Astrocyte (in vitro differentiated cells and primary cell): ENCODE measurements around the gene UVRAG. TPM values are rescaled to one million over a fixed set of nuclear protein-coding genes. Genes with fewer than 3 reads are reported as not detected.
A peak's percentile ranks its signal among the peaks of the same experiment; 100 is the strongest.

Experiments
- DNase-seq: peaks from one replicate; pipeline ENCODE4 v3.0.0-alpha.2; 2010; ENCODE audit warnings: low read depth
- FAIRE-seq: peaks from 2 replicates; lab custom pipeline; 2011; peaks lifted over from hg19 to GRCh38; lab: Jason Lieb, UNC
- H2AFZ ChIP-seq: 2 replicates; pipeline ENCODE4 v1.6.0; 2012; ENCODE audit warnings: low read depth, low read length, inconsistent platforms
- H3K27ac ChIP-seq: 2 replicates; pipeline ENCODE4 v1.5.1; 2011; ENCODE audit warnings: low read depth, low read length, inconsistent platforms
- H3K27me3 ChIP-seq: 2 replicates; pipeline ENCODE4 v1.6.0; 2011; ENCODE audit warnings: low read length, inconsistent platforms; ENCODE audit not compliant: insufficient read depth
- H3K36me3 ChIP-seq: 2 replicates; pipeline ENCODE4 v1.5.1; 2011; ENCODE audit warnings: low read length, inconsistent platforms; ENCODE audit not compliant: insufficient read depth
- H3K4me1 ChIP-seq: 2 replicates; pipeline ENCODE4 v1.5.1; 2011; ENCODE audit warnings: low read length, inconsistent platforms; ENCODE audit not compliant: insufficient read depth
- H3K4me2 ChIP-seq: 2 replicates; pipeline ENCODE4 v1.6.0; 2012; ENCODE audit warnings: low read length, inconsistent platforms
- H3K4me3 ChIP-seq: 2 replicates; pipeline ENCODE4 v1.5.1; 2011; ENCODE audit warnings: low read depth, mild to moderate bottlenecking, low read length, inconsistent platforms; ENCODE audit not compliant: insufficient read depth
- H3K79me2 ChIP-seq: 2 replicates; pipeline ENCODE4 v1.6.0; 2012; ENCODE audit warnings: mild to moderate bottlenecking, low read length, inconsistent platforms; ENCODE audit not compliant: insufficient read depth
- H3K9ac ChIP-seq: 2 replicates; pipeline ENCODE4 v1.6.0; 2012; ENCODE audit warnings: mild to moderate bottlenecking, low read length, inconsistent platforms
- H3K9me3 ChIP-seq: 2 replicates; pipeline ENCODE4 v1.5.1; 2012; ENCODE audit warnings: low read depth, mild to moderate bottlenecking, low read length, inconsistent platforms; ENCODE audit not compliant: insufficient read depth
- H4K20me1 ChIP-seq: 2 replicates; pipeline ENCODE4 v1.6.0; 2012; ENCODE audit warnings: low read length, inconsistent platforms; ENCODE audit not compliant: insufficient read depth
- H3K27ac Mint-ChIP-seq: one replicate; pipeline ENCODE4 v1.8.0; 2021; ENCODE audit warnings: mild to moderate bottlenecking, mixed read lengths; ENCODE audit not compliant: unreplicated experiment
- H3K27me3 Mint-ChIP-seq: one replicate; pipeline ENCODE4 v1.8.0; 2021; ENCODE audit warnings: low read depth, mixed read lengths; ENCODE audit not compliant: unreplicated experiment
- H3K36me3 Mint-ChIP-seq: one replicate; pipeline ENCODE4 v1.8.0; 2021; ENCODE audit warnings: low read depth, mixed read lengths; ENCODE audit not compliant: unreplicated experiment
- H3K4me1 Mint-ChIP-seq: one replicate; pipeline ENCODE4 v1.8.0; 2021; ENCODE audit warnings: low read depth, mixed read lengths; ENCODE audit not compliant: unreplicated experiment
- H3K4me3 Mint-ChIP-seq: one replicate; pipeline ENCODE4 v1.8.0; 2021; ENCODE audit warnings: mild to moderate bottlenecking, moderate library complexity, mixed read lengths; ENCODE audit not compliant: unreplicated experiment
- H3K9me3 Mint-ChIP-seq: one replicate; pipeline ENCODE4 v1.8.0; 2021; ENCODE audit warnings: mild to moderate bottlenecking, mixed read lengths; ENCODE audit not compliant: unreplicated experiment
- CTCF ChIP-seq: IDR thresholded peaks from 2 replicates; pipeline ENCODE4 v1.5.1; 2011; ENCODE audit warnings: low read depth, mild to moderate bottlenecking, inconsistent platforms, low read length, moderate library complexity; ENCODE audit not compliant: insufficient read depth
- EZH2 ChIP-seq: IDR thresholded peaks from 2 replicates; pipeline ENCODE4 v1.6.1; 2012; ENCODE audit warnings: mild to moderate bottlenecking, low read length, inconsistent platforms; ENCODE audit not compliant: insufficient read depth
- total RNA-seq: library from RNA; stranded (reverse); gene quantifications from 2 replicates; pipeline ENCODE4 v1.2.1, GENCODE V29; 2021

The UVRAG gene
- total RNA-seq, 1 donor from 2014 or later, result 15.3 TPM

DNA sequence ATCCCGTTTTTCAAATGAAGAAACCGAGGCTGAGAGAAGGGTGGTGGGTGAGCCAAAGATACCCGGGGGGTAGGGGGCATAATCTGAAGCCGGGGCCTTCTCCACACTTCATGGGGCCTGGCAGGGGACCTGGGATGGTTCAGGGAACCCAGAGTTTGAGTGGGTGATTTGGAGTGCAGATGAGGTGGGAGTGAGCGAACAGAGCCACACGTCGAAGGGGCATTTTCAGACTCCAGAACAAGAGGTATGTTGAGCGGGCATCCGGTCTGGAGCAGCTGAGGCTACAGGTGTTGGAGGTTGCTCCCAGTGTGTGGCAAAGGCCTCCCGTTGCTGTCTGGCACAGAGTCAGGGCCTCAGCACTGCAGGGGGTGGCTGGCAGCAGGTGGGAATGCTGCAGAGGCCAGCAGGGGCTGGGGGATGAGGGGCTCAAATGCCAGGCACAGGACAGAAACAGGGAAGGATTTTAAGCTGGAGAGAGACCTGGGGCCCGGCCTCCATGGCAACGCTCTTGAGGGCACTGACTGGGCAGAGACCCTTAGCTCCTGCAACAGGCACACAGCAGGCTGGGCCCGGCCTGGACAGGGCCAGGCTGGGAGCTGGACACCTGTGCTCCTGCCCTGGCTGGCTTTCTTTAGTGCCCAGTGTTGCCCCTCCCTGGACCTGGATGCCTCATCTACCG, 345.1 kb downstream of the UVRAG start:
- FAIRE-seq (no peak), DNase-seq (no peak)
- no peaks in the 10 kb centered on the region for H3K36me3 ChIP-seq
- TF ChIP-seq CTCF, result no peak
- TF ChIP-seq EZH2, result no peak
- H3K4me1 Mint-ChIP-seq, result no peaks in the 10 kb centered on the region
- peaks cover 2% of the 10 kb centered on the region for H3K9me3 Mint-ChIP-seq
- H2AFZ ChIP-seq, result no peak overlapping the region
- H4K20me1 ChIP-seq, result no peaks in the 10 kb centered on the region
- peaks cover 61% of the 10 kb centered on the region for H3K27me3 Mint-ChIP-seq
- H3K4me3 ChIP-seq, result no peak overlapping the region
- H3K4me1 ChIP-seq, result no peaks in the 10 kb centered on the region
- no peaks in the 10 kb centered on the region for H3K36me3 Mint-ChIP-seq
- no peaks in the 10 kb centered on the region for H3K27me3 ChIP-seq
- H3K4me2 ChIP-seq, result no peak overlapping the region
- H3K9me3 ChIP-seq, result no peaks in the 10 kb centered on the region
- H3K27ac Mint-ChIP-seq, result no peak overlapping the region
- no peaks in the 10 kb centered on the region for H3K79me2 ChIP-seq
- H3K9ac ChIP-seq, result no peak overlapping the region
- H3K27ac ChIP-seq, result no peak overlapping the region
- H3K4me3 Mint-ChIP-seq, result no peak overlapping the region

GRCh38 chr11:76160856-76161255, 345.8 kb downstream of the UVRAG start:
- Mint-ChIP-seq H3K36me3 (no peaks in the 10 kb centered on the region), H3K4me3 (no peak overlapping the region), H3K9me3 (peaks cover 2% of the 10 kb centered on the region), H3K4me1 (no peaks in the 10 kb centered on the region), H3K27me3 (peaks cover 61% of the 10 kb centered on the region), H3K27ac (no peak overlapping the region)
- DNase-seq, result no peak
- no peaks in the 10 kb centered on the region for H4K20me1 ChIP-seq
- no peak overlapping the region for H3K9ac ChIP-seq
- no peaks in the 10 kb centered on the region for H3K4me1 ChIP-seq
- H3K4me2 ChIP-seq, result no peak overlapping the region
- H3K79me2 ChIP-seq, result no peaks in the 10 kb centered on the region
- no peak overlapping the region for H3K4me3 ChIP-seq
- TF ChIP-seq CTCF (no peak), EZH2 (no peak)
- no peak for FAIRE-seq
- no peak overlapping the region for H3K27ac ChIP-seq
- H3K9me3 ChIP-seq, result no peaks in the 10 kb centered on the region
- H3K36me3 ChIP-seq, result no peaks in the 10 kb centered on the region
- no peaks in the 10 kb centered on the region for H3K27me3 ChIP-seq
- H2AFZ ChIP-seq, result no peak overlapping the region

GRCh38 chr11:76161261-76161961, 346.4 kb downstream of the UVRAG start:
- Histone ChIP-seq H3K79me2 (no peaks in the 10 kb centered on the region), H2AFZ (no peak overlapping the region), H3K4me3 (no peak overlapping the region), H3K4me1 (no peaks in the 10 kb centered on the region), H3K9ac (no peak overlapping the region), H3K4me2 (peak overlapping the region; percentile 29), H3K27ac (no peak overlapping the region), H3K9me3 (no peaks in the 10 kb centered on the region), H3K36me3 (no peaks in the 10 kb centered on the region), H3K27me3 (peaks cover under 1% of the 10 kb centered on the region), H4K20me1 (no peaks in the 10 kb centered on the region)
- TF ChIP-seq CTCF, result no peak
- no peak for TF ChIP-seq EZH2
- Mint-ChIP-seq H3K27me3 (peaks cover 56% of the 10 kb centered on the region), H3K4me1 (no peaks in the 10 kb centered on the region), H3K27ac (no peak overlapping the region), H3K9me3 (peaks cover 2% of the 10 kb centered on the region), H3K36me3 (no peaks in the 10 kb centered on the region), H3K4me3 (no peak overlapping the region)
- no peak for DNase-seq
- FAIRE-seq, result no peak
